Fibroblast of lung (primary cell): ENCODE measurements around the gene DCLRE1A. TPM values are rescaled to one million over a fixed set of nuclear protein-coding genes. Genes with fewer than 3 reads are reported as not detected.

ENCODE experiments used
- DNase-seq, 2 donors: peaks; one replicate each; pipeline versions ENCODE4 v3.0.0 to v3.0.0-alpha.2; 2010; ENCODE audit warnings: low read depth in 2 of 2
- H2AFZ ChIP-seq: 2 replicates; pipeline ENCODE4 v1.5.1; 2012; ENCODE audit warnings: low read length, control low read depth, inconsistent platforms
- H3K27ac ChIP-seq: 2 replicates; pipeline ENCODE4 v1.5.1; 2011; ENCODE audit warnings: low read length, control low read depth; ENCODE audit not compliant: insufficient read depth
- H3K27me3 ChIP-seq: 2 replicates; pipeline ENCODE4 v1.5.1; 2011; ENCODE audit warnings: mild to moderate bottlenecking, low read length; ENCODE audit not compliant: control insufficient read depth, insufficient read depth
- H3K36me3 ChIP-seq: 2 replicates; pipeline ENCODE4 v1.5.1; 2011; ENCODE audit warnings: low read length; ENCODE audit not compliant: control insufficient read depth, insufficient read depth
- H3K4me1 ChIP-seq: 2 replicates; pipeline ENCODE4 v1.5.1; 2011; ENCODE audit warnings: low read length; ENCODE audit not compliant: control insufficient read depth, insufficient read depth; ENCODE audit errors: extremely low read depth
- H3K4me2 ChIP-seq: 2 replicates; pipeline ENCODE4 v1.5.1; 2011; ENCODE audit warnings: low read length, control low read depth; ENCODE audit not compliant: insufficient read depth; ENCODE audit errors: extremely low read depth
- H3K4me3 ChIP-seq, 4 experiments: fragments of 200-600 bp in 1 of 4; sonication (generic) in 1 of 4; replicated peaks in 1 of 4; 2 replicates each; pipeline ENCODE4 v1.5.1; 2011 to 2016; ENCODE audit warnings: low read length in 4 of 4, low read depth in 3 of 4, mild to moderate bottlenecking in 3 of 4, control low read depth in 2 of 4, inconsistent platforms in 1 of 4, mixed read lengths in 1 of 4; ENCODE audit not compliant: insufficient read depth in 1 of 4; ENCODE audit errors: control extremely low read depth in 1 of 4
- H3K79me2 ChIP-seq: 2 replicates; pipeline ENCODE4 v1.5.1; 2012; ENCODE audit warnings: mild to moderate bottlenecking, low read length, inconsistent platforms; ENCODE audit not compliant: control insufficient read depth, insufficient read depth
- H3K9ac ChIP-seq: 2 replicates; pipeline ENCODE4 v1.5.1; 2011; ENCODE audit warnings: mild to moderate bottlenecking, low read length, control low read depth; ENCODE audit not compliant: insufficient read depth
- H3K9me3 ChIP-seq: 2 replicates; pipeline ENCODE4 v1.5.1; 2012; ENCODE audit warnings: low read depth, low read length; ENCODE audit not compliant: control insufficient read depth, insufficient read depth
- H4K20me1 ChIP-seq: 2 replicates; pipeline ENCODE4 v1.5.1; 2011; ENCODE audit warnings: low read length; ENCODE audit not compliant: control insufficient read depth, insufficient read depth; ENCODE audit errors: extremely low read depth
- CTCF ChIP-seq, 2 donors: IDR thresholded peaks in 1 of 2; conservative IDR thresholded peaks in 1 of 2; 1 replicate in 1 of 2; 2 replicates in 1 of 2; pipeline ENCODE4 v1.5.1; 2011 to 2012; ENCODE audit warnings: low read length in 2 of 2, control low read depth in 1 of 2, inconsistent platforms in 1 of 2, low read depth in 1 of 2, mild to moderate bottlenecking in 1 of 2
- EZH2 ChIP-seq: IDR thresholded peaks from 2 replicates; pipeline ENCODE4 v1.5.1; 2012; ENCODE audit warnings: low read length, control low read depth, mild to moderate bottlenecking; ENCODE audit errors: missing control alignments
- polyA plus RNA-seq, 2 donors: library from polyadenylated mRNA; depleted of rRNA in 1 of 2; stranded (reverse) in 1 of 2; unstranded in 1 of 2; fragments of >200 nt; gene quantifications; 2 replicates each; pipeline ENCODE4 v1.2.1, GENCODE V29; 2011 to 2012; ENCODE audit warnings: missing spikeins in 1 of 2
- total RNA-seq: library from RNA; depleted of rRNA; stranded (reverse); fragments of >200 nt; gene quantifications from 2 replicates; pipeline ENCODE4 v1.2.1, GENCODE V29; 2014

The DCLRE1A gene
- total and polyA plus RNA-seq, 2 donors (not counting 1 experiment from before 2014, with no cell fraction given), result 5.2 to 9.4 TPM

DNA sequence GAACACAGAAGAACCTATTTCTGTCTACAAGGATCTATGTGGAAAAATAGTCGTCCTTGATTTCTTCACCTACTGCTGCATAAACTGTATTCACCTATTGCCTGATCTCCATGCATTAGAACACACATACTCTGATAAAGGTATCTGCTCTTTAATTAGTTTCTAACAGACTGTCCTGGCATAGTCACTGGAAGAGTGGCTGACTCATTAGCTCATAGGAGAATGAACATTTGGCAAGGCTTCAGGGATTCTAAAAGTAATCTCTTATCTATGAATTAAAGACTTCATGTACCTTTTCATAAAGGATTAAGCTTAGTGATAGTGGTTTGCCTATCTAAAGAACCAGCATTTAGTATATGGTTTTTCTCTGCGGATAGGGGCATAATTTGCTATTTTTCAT, 4.7 kb upstream of the DCLRE1A start:
- Histone ChIP-seq H3K36me3 (peaks cover 4% of the 10 kb centered on the region), H3K27ac (no peak overlapping the region), H4K20me1 (no peaks in the 10 kb centered on the region), H3K9ac (no peak overlapping the region), H3K4me2 (no peak overlapping the region), H3K79me2 (peaks cover 35% of the 10 kb centered on the region), H3K4me1 (peaks cover 2% of the 10 kb centered on the region), H2AFZ (no peak overlapping the region), H3K27me3 (no peaks in the 10 kb centered on the region), H3K9me3 (no peaks in the 10 kb centered on the region), H3K4me3 (no peak overlapping the region)
- peak in 1 of 2 donors; percentile 55 for DNase-seq
- TF ChIP-seq EZH2 (no peak), CTCF (conservative IDR thresholded peaks at IDR 0.05 in 1 of 2, IDR thresholded peaks at IDR 0.05 in 1 of 2; ENCODE audit: low read depth in 1 of 2, low read length in 2 of 2) (no peak)

DNA sequence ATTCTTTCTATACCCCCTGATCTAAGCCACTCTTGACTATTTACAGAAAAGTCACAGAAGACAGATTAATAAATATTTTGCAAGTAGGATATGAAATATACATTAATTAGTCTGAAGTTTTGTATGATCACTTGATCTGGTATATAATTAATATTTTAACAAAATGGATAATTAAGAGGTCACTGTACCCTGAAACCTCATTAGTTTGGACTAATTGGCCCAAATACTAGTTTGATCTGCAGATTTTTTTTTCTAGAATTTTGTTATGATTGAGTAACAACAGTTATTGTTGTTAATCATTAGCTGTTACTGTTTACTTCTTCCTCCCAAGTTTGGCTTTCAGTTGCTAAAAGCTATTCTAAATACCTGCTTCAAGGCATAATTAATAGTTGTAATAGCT, 3.3 kb upstream of the DCLRE1A start:
- Histone ChIP-seq H3K27ac (no peak overlapping the region), H3K79me2 (peaks cover 35% of the 10 kb centered on the region), H3K9me3 (no peaks in the 10 kb centered on the region), H3K4me2 (peak overlapping the region; percentile 60), H3K27me3 (no peaks in the 10 kb centered on the region), H3K36me3 (peaks cover 4% of the 10 kb centered on the region), H3K9ac (no peak overlapping the region), H3K4me3 (peak overlapping the region in 1 of 4 experiments; percentile 84), H4K20me1 (no peaks in the 10 kb centered on the region), H2AFZ (no peak overlapping the region), H3K4me1 (peaks cover 2% of the 10 kb centered on the region)
- TF ChIP-seq CTCF (conservative IDR thresholded peaks at IDR 0.05 in 1 of 2, IDR thresholded peaks at IDR 0.05 in 1 of 2; ENCODE audit: low read depth in 1 of 2, low read length in 2 of 2) (no peak), EZH2 (no peak)
- no peak for DNase-seq

- H3K9ac ChIP-seq, result no peak overlapping the region
These were observed 2.7 kb upstream of the DCLRE1A start for GRCh38 chr10:113856563-113856962.

More at GRCh38 chr10:113856563-113856962, 2.7 kb upstream of the DCLRE1A start:
- H3K4me3 ChIP-seq, result peak overlapping the region; percentile 76 to 93 (median 86)
- H3K27ac ChIP-seq, result no peak overlapping the region
- H3K36me3 ChIP-seq, result peaks cover 4% of the 10 kb centered on the region
- no peaks in the 10 kb centered on the region for H3K9me3 ChIP-seq
- TF ChIP-seq CTCF (conservative IDR thresholded peaks at IDR 0.05 in 1 of 2, IDR thresholded peaks at IDR 0.05 in 1 of 2; ENCODE audit: low read depth in 1 of 2, low read length in 2 of 2) (no peak), EZH2 (no peak)
- no peaks in the 10 kb centered on the region for H3K27me3 ChIP-seq
- DNase-seq, result no peak
- no peaks in the 10 kb centered on the region for H4K20me1 ChIP-seq
- peaks cover 35% of the 10 kb centered on the region for H3K79me2 ChIP-seq
- H3K4me2 ChIP-seq, result peak overlapping the region; percentile 98
- peaks cover 2% of the 10 kb centered on the region for H3K4me1 ChIP-seq
- no peak overlapping the region for H2AFZ ChIP-seq
